Measurements from ENCODE around the gene EDN2. TPM values are rescaled to one million over a fixed set of nuclear protein-coding genes. Genes with fewer than 3 reads are reported as not detected.

The EDN2 gene
- polyA plus RNA-seq (ENCODE audit: insufficient read length in 4 of 4), result 1 to 10 TPM; 1.1 to 5.3 (median 2.5) TPM

DNA sequence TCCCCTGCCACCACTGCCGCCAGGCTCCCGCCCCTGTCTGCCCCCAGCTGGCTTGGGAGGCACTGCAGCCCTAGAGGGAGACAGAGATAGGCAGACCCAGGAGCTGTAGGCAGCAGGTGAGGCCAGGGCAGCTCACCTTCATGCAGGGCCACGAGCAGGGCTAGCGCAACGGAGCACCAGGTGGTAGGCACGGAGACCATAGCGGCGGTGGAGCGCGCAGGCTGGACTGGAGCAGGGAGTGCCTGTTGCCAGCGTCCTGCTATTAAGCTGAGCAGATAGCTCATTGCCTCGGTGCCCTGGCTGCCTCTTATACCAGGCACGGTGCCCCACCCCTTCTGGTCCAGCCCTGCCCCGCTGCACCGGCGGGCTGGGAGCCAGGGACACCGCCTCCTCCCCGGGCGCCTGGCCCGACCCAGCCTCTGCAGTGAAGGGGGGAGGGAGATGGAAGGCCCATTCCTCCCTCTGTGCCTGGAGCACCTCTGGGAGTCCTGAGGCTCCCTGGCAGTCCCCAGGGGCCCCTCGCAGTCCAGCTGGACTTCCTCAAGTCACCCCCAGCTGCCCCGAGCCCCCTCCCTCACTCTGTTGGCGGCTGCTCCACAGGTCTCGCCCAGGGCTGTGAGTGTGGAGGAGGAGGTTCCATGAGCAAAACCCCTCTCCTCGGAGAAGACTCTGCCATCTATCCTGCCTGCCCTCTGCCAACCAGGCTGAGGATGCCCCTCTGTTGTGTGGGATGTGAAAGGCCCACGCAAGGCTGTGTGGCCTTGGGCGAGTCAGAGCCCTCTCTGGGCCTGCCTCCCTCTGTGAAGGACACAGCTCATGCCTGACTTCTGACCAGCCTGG, at the start of gene EDN2:
Gene EDN2 (minus strand): TSS at position 282 of the 840 bp plus-strand sequence. CDS start 82 bp downstream, at position 200.
- no peak for DNase-seq (ENCODE audit: low read depth in 4 of 4, low spot score in 3 of 4)

DNA sequence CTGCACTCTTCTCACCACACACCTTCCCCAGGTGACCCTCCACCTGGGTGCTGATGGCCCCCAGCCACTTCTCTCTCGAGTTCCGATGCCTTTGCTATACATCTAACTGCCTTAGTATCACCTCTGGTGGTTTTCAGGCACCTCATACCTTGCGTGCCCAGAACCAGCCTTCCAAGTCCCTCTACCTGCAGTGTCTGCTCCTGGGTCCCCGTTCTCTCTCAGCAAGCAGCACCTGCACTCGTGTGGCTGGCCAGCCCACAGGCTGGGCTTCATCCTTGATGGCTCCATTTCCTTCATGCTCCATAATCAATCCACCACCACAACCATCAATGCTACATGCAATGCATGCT, 49.2 kb upstream of the EDN2 start:
- DNase-seq (ENCODE audit: low read depth in 4 of 4, low spot score in 3 of 4), result no peak

DNA sequence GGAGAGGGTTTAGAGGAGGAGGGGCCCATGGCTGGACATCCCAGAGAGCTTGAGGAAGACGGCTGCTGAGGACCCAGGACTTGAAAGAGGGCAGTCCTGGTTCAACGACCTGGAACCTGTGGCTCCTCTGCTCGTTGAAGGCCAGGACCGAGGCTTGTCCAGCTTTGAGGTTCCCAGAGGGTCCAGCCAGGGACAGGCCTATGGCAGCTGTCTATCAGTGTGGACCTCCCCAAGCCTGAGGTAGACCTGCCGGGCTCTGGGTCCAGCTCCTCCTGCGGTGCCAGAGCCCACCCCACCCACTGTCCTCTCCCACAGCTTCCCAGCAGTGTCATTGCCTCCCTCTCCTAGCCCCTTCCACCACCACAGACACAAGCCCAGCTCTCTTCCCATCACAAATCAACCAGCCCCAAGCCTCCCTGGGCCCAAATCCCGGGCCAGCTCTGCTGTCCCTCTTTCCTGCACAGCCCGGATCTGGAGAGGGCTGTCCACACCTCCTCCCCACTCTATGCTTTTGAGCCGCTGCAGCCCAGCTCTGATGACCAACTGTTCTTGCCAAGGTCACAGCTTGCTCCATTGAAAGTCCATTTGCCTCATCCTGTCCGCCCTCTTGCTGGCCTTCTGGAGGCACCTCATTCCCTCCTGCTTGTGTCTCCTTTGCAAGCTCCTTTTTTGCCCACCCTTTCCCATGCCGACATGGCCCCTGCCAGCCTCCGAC, 48.7 kb upstream of the EDN2 start:
- DNase-seq (ENCODE audit: low read depth in 4 of 4, low spot score in 3 of 4), result no peak

DNA sequence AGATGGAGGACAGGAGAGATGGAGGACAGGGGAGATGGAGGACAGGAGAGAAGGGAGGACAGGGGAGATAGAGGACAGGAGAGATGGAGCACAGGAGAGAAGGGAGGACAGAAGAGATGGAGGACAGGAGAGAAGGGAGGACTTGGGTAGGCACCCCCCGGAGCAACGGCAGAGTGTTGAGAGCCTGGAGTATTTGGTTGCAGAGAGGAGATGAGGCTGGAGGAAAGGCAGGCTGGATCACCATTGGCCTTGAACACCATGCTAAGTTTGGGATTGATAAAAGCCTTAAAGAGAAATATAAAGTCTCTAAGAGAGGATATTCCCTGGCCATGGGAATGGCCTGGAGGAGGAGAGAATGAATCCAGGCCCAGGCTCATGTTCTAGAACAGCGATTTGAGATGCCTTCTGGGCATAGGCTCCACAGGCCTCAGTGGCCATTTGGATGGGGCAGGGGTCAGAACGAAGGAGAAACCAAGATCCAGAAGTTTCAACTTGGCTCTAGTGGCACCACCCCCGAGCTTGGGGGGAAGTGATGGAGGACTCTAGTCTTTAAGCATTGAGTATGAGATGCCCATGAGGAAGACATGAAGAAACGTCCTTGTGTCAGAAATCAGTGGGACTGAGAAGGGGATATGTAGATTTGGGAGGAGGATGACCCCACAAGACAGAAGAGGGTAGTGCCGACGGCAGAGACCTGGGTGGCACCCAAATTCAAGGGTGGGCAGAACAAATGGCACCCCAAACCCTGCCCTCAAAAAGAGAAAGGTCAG, 47.9 kb upstream of the EDN2 start:
- no peak for DNase-seq (ENCODE audit: low read depth in 4 of 4, low spot score in 3 of 4)

DNA sequence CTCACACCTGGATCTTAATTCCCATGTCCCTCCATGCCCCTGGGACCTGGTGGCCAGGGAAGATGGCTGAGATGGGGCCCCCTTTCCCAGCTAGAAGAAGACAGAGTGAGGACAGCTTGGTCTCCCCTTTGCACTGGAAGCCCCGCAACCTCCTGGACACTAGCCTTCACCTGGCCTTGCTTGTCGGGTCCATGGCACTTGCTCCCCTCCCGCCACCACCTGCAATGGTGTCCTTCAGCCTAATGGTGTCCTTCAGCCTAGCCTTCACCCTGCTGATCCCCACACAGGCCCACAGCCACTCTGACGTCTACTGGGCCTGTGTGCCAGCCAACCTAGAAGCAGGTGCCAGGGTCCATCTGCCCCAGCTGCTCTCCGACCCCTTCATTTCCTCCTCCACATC, 45.9 kb upstream of the EDN2 start:
- no peak for DNase-seq (ENCODE audit: low read depth in 4 of 4, low spot score in 3 of 4)

DNA sequence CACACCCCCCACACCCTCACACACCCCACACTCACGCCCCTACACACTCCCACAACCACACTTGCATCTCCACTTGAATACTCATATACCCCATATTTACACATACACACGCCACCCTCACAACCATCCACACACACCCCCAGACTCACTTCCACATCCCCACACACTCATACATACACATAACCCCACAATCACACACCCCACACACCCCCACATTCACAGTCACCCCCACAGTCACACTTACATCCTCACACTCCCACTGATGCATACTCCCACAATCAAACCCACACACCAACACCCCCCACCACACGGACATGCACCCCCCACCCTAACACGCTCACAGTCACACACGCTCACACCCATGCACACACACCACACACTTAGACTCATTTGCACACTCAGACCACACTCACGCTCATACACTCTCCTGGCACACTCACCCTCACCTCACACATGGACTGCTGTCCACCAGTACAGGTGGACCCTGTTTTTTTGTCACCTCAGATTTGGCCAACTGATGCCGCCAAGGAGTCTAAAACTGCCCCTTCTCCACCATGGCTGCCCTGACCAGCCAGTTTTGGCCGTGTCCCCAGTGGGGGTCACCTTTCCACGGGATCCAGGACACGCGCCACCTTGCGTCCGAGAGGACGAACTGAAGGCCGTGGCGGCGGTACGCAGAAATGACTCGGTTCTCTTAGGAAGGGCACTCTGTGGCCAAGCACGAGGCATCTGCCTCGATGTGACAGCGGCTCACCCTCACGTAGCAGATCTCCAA, 45.3 kb upstream of the EDN2 start:
- no peak for DNase-seq (ENCODE audit: low read depth in 4 of 4, low spot score in 3 of 4)

DNA sequence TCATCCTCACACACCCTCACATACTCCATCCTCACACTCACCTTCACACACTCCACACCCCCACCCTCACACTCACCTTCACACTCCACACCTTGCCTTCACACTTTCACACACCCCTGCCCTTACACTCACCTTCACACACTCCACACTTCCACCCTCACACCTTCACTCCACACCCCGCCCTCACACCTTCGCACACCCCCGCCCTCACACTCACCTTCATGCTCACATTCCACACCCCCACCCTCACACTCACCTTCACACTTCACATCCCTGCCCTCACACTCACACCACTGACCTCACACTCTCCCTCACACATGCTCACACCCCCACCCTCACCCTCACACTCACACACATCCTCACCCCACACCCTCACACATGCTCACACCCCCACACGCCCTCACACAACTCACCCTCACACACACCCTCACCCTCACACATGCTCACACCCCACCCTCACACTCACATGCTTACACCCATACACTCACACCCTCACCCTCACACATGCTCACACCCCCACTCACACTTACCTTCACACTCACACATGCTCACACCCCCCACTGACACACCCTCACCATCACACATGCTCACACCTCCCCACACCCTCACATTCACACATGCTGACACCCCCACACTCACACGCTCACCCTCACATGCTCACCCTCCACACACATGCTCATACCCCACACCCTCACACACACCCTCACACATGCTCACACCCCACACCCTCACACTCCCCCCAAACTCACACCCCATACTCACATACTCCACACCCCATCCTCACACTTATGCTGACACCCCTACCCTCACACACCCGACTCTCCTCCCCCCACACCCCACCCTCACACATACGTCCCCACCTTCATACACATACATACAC, 44.5 kb upstream of the EDN2 start:
- no peak for DNase-seq (ENCODE audit: low read depth in 4 of 4, low spot score in 3 of 4)

DNA sequence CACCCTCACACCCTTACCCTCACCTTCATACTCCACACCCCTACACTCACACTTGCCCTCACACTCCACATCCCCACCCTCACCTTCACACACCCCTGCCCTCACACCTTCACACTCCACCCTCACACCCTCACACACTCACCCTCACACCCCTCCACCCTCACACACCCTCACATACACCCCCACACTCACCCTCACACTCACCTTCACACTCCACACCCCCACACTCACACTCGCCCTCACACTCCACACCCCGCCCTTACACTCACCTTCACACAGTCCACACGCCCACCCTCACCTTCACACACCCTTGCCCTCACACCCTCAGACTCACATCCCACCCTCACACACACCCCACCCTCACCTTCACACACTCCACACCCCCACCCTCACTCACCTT, 43.6 kb upstream of the EDN2 start:
- no peak for DNase-seq (ENCODE audit: low read depth in 4 of 4, low spot score in 3 of 4)

DNA sequence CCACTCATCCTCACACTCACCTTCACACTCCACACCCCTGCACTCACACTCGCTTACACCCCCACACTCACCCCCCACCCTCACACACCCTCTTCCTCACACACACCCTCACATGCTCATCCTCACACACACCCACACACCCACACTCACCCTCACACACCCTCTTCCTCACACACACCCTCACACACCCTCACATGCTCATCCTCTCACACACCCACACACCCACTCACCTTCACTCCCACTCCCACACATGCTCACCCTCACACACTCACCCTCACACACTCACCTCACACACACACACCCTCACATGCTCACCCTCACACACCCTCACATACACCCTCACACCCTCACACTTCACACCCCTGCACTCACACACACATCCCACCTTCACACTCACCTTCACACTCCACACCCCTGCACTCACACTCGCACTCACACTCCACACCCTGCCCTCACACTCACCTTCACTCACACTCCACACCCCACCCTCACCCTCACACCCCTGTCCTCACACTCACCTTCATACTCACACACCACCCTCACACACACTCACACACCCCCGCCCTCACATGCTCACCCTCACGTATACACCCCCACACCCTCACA, 42.6 kb upstream of the EDN2 start:
- DNase-seq (ENCODE audit: low read depth in 4 of 4, low spot score in 3 of 4), result no peak

DNA sequence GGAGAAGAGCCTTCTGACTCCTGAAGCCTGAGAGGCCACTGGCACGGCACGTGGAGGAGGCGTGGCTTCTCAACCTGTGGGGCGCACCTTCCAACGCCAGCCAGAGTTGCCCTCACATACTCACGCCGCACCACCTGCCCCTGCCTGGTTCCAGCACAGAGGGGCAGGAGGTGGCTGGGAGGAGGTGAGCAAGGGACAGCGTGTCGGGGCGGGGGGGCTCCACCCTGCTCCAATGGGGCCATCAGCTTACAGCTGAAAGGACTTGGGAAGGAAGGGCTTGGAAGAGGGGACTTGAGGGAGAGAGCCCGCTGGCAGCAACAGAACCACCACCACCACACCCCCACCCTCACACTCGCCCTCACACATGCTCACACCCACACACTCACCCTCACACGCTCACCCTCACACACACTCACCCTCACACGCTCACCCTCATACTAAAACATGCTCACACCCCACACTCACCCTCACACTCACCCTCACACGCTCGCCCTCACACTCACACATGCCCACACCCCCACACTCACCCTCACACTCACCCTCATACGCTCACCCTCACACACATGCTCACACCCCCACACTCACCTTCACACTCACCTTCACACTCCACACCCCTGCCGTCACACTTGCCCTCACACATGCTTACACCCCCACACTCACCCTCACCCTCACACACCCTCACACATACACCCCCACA, 41.6 kb upstream of the EDN2 start:
- no peak for DNase-seq (ENCODE audit: low read depth in 4 of 4, low spot score in 3 of 4)

DNA sequence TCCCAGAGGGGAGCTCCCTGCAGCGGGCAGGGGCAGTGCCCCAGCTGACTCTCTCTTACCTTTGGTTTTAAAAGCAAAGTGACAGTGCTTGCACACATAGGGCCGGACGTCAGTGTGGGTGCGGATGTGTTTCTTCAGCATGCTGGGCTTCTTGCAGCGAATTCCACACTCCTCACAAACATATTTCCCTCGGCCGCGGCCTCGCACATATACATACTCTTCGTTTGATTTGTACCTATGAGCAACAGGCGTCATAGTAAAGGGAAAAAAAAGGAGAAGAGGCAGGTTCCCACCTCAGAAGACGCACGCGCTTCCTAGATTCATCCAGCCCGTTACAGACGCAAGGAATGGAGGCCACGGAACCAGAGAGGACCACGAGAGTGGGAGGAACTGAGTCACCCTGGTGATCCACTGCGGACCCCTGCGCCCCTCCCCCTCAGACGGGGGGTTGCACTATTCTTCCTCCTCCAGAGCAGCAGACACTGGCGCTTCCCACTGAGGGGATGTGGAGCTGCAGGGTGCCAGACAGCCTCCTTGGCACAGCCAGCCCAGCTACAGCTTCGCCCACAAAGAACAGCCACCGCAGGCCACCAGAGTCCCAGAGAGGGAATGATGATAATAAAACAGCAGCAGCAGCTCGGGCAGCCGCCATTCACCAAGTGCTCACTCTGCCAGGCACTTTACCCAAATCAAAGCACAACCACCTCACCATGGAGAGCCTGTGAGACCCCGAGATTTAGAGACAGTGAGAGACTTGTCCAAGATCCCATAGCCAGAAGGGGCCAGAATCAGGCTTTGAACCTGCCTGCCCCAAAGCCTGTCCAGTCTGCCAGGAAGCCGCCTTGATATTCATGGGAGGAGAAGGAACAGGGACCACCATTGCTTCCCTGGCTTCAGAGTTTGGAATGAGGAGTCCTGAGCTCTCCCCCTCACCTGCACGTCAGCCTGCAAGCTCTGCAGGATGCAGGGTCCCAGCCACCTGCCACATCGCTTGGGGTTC, 40.5 kb upstream of the EDN2 start:
- DNase-seq (ENCODE audit: low read depth in 4 of 4, low spot score in 3 of 4), result no peak

DNA sequence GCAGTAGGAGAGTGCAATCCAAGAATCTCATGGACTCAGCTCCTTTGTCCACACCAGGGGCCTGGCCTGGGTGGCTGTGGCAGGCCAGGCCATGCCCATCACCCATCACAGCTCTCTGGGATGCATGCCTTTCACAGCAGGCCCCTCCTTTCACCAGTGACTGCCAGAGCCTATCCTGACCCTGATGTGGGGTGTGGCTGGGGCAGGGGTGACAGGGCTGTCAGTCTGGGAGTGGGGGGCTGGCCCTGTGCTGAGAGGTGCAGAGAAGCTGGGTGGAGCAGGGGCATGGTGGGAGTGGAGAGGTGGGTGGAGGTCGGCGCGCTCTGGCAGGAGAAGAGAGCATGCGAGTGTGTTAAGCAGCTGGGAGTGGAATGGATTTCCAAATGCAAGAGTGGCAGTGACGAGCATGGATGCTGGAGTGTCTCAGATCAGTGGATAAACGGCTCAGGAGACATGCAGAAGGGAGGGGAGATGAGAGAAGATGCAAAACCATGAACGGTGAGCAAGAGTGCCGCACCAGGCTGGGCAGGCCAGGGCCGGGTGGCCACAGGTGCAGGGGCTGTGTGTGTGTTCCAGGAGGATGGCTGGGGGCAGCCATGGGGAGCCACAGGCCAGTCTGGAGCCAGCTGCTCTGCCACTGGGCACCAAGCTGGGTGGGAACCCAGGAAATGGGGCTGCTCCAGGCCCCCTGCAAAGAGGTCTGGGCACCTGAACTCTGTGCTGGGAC, 39.6 kb upstream of the EDN2 start:
- DNase-seq (ENCODE audit: low read depth in 4 of 4, low spot score in 3 of 4), result no peak

DNA sequence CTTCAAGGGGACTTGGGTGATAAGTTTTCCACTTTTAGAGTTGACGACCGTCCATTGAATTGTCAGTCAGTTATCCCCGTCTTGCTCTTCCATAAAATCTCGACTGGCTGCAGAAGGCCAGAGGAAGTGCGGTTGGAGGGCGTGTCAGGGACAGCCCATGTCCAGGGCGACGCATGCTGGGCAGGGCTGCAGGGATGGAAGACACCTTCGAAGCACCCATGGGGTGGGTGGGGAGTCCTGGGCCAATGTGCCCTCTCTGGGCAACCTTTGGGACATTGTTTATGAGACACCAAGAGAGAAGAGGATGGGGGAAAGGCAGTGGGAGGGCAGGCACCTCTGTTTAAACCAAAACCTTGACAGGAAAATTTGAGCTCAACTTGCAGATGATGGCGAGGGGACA, 38.6 kb upstream of the EDN2 start:
- DNase-seq (ENCODE audit: low read depth in 4 of 4, low spot score in 3 of 4), result no peak

DNA sequence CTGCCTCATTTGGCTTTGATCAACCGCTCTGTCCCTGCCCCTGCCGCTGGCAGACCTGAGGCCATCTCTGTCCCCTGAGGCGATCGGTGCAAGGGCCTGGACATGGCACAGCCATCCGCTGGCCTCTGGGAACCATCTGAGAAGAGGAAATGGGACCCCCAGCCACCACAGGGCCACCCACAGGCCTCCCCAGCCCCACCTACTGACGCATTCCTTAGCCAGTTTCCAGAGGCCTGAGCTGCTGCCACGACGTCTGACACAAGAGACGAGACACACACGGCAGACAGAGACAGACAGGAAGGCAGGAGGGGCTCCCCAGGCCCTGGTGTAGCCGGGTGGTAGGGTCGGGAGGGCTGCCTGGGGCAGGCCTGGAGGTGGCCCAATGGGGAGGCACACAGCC, 37.3 kb upstream of the EDN2 start:
- DNase-seq (ENCODE audit: low read depth in 4 of 4, low spot score in 3 of 4), result no peak

DNA sequence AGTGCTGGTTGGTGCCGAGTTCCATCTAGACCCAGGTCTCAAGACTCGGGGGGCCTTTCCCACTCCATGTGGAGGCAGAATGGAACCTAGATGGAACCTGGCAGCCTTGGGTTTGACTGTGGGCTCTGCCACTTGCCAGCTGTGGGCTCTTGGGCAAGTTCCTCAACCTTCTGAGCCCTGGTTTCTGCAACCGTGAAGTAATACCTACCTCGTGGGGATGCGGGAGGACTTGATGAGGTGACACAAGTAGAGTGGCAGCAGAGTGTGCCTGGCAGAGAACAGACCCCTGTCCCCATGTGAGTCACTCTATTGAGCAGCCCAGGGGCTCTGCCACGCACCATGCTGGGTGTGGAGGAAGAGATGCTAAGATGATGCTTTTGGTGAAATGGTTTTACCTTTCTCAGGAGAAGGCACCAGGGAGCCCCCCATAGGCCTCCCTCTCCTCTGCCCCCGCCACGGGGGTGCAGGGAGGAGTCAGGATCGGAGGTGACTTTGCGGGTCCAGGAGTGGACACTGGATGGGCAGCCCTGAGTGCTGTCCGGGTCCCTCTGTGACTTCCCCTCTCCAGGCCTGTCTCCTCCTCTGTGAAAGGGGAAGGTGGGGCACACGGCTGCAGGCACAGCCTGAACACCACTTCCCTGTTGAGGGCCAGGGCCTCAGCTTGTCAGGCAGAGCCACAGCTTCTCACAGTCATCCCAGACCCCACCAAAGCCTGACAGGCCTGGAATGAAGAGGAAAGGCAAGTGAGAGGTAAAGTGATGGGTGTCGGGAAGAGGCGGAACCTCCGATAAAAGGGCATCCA, 36.7 kb upstream of the EDN2 start:
- no peak for DNase-seq (ENCODE audit: low read depth in 4 of 4, low spot score in 3 of 4)

DNA sequence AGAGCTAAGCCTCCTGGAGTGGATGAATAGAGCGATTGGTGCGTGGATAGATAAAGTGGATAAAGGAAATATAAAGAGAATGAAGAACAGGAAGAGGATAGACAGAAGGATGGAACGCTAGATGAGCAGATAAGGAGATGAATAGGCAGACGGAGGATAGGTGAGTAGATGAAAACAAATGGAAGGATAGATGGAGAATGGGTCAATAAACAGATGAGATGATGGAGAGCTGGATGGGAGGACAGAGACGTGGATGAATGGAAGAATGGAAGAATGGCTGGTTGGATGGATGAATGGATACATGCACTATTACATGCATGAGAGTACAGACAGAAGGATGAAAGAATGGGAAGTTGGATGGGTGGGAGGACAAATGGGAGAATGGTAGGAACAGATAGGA, 35.2 kb upstream of the EDN2 start:
- DNase-seq (ENCODE audit: low read depth in 4 of 4, low spot score in 3 of 4), result no peak
